HEK293 (cell line): ENCODE data around the gene SYNPO.

Experiments
- FEZF1 ChIP-seq: fragments of 450-650 bp; formaldehyde crosslinking; IDR thresholded peaks from 2 replicates; pipeline ENCODE4 v1.5.1; 2016; ENCODE audit warnings: missing biosample characterization, missing genetic modification characterization
- GLI2 ChIP-seq: fragments of 450-650 bp; formaldehyde crosslinking; IDR thresholded peaks from 2 replicates; pipeline ENCODE4; 2017; ENCODE audit warnings: missing biosample characterization, missing genetic modification characterization, low read depth, borderline replicate concordance
- GLI4 ChIP-seq: fragments of 450-650 bp; formaldehyde crosslinking; IDR thresholded peaks from 2 replicates; pipeline ENCODE4 v1.5.1; 2016; ENCODE audit warnings: missing biosample characterization, missing genetic modification characterization
- GLIS1 ChIP-seq: fragments of 450-650 bp; formaldehyde crosslinking; IDR thresholded peaks from 2 replicates; pipeline ENCODE4 v1.5.1; 2016; ENCODE audit warnings: missing biosample characterization, missing genetic modification characterization
- GLIS2 ChIP-seq: fragments of 450-650 bp; formaldehyde crosslinking; IDR thresholded peaks from 2 replicates; pipeline ENCODE4 v1.5.1; 2016; ENCODE audit warnings: missing biosample characterization, missing genetic modification characterization
- MZF1 ChIP-seq: fragments of 450-650 bp; formaldehyde crosslinking; IDR thresholded peaks from 2 replicates; pipeline ENCODE4 v1.5.1; 2017; ENCODE audit warnings: missing biosample characterization, missing genetic modification characterization, borderline replicate concordance
- SCRT1 ChIP-seq: fragments of 450-650 bp; formaldehyde crosslinking; IDR thresholded peaks from 2 replicates; pipeline ENCODE4 v1.5.1; 2016; ENCODE audit warnings: missing biosample characterization, missing genetic modification characterization, borderline replicate concordance
- SP2 ChIP-seq: fragments of 450-650 bp; formaldehyde crosslinking; IDR thresholded peaks from 2 replicates; pipeline ENCODE4 v1.5.1; 2016; ENCODE audit warnings: missing biosample characterization, missing genetic modification characterization
- WT1 ChIP-seq: fragments of 450-650 bp; formaldehyde crosslinking; IDR thresholded peaks from 2 replicates; pipeline ENCODE4 v1.5.1; 2016; ENCODE audit warnings: missing biosample characterization, missing genetic modification characterization
- ZBTB7A ChIP-seq: fragments of 450-650 bp; formaldehyde crosslinking; IDR thresholded peaks from 2 replicates; pipeline ENCODE4 v1.5.1; 2016; ENCODE audit warnings: low read depth, missing biosample characterization, missing genetic modification characterization
- ZIC2 ChIP-seq: fragments of 450-650 bp; formaldehyde crosslinking; IDR thresholded peaks from 2 replicates; pipeline ENCODE4 v1.5.1; 2016; ENCODE audit warnings: missing biosample characterization, missing genetic modification characterization
- ZNF112 ChIP-seq: fragments of 450-650 bp; formaldehyde crosslinking; IDR thresholded peaks from 2 replicates; pipeline ENCODE4 v1.5.0; 2017; ENCODE audit warnings: missing biosample characterization, missing genetic modification characterization
- ZNF16 ChIP-seq: fragments of 450-650 bp; formaldehyde crosslinking; IDR thresholded peaks from 2 replicates; pipeline ENCODE4 v1.5.1; 2016; ENCODE audit warnings: low read depth, missing biosample characterization, missing genetic modification characterization
- ZNF19 ChIP-seq: fragments of 450-650 bp; formaldehyde crosslinking; IDR thresholded peaks from 2 replicates; pipeline ENCODE4; 2016; ENCODE audit warnings: missing biosample characterization, missing genetic modification characterization, low read depth
- ZNF2 ChIP-seq: fragments of 450-650 bp; formaldehyde crosslinking; IDR thresholded peaks from 2 replicates; pipeline ENCODE4 v1.5.1; 2016; ENCODE audit warnings: missing biosample characterization, missing genetic modification characterization
- ZNF202 ChIP-seq: fragments of 450-650 bp; formaldehyde crosslinking; IDR thresholded peaks from 2 replicates; pipeline ENCODE4 v1.5.1; 2016; ENCODE audit warnings: missing biosample characterization, missing genetic modification characterization, borderline replicate concordance
- ZNF23 ChIP-seq: fragments of 450-650 bp; formaldehyde crosslinking; IDR thresholded peaks from 2 replicates; pipeline ENCODE4 v1.5.1; 2016; ENCODE audit warnings: missing biosample characterization, missing genetic modification characterization, borderline replicate concordance
- ZNF266 ChIP-seq: fragments of 450-650 bp; formaldehyde crosslinking; IDR thresholded peaks from 2 replicates; pipeline ENCODE4 v1.5.1; 2016; ENCODE audit warnings: missing biosample characterization, missing genetic modification characterization, low read depth
- ZNF311 ChIP-seq: fragments of 450-650 bp; formaldehyde crosslinking; IDR thresholded peaks from 2 replicates; pipeline ENCODE4 v1.5.1; 2017; ENCODE audit warnings: missing biosample characterization, missing genetic modification characterization, borderline replicate concordance
- ZNF350 ChIP-seq: fragments of 450-650 bp; formaldehyde crosslinking; IDR thresholded peaks from 2 replicates; pipeline ENCODE4 v1.5.0; 2017; ENCODE audit warnings: missing biosample characterization, mild to moderate bottlenecking, missing genetic modification characterization
- ZNF37A ChIP-seq: fragments of 450-650 bp; IDR thresholded peaks from 2 replicates; pipeline ENCODE4 v1.5.1; 2018; ENCODE audit warnings: missing biosample characterization, missing genetic modification characterization
- ZNF48 ChIP-seq: fragments of 450-650 bp; formaldehyde crosslinking; IDR thresholded peaks from 2 replicates; pipeline ENCODE4 v1.5.1; 2016; ENCODE audit warnings: missing biosample characterization, missing genetic modification characterization
- ZNF521 ChIP-seq: fragments of 450-650 bp; formaldehyde crosslinking; IDR thresholded peaks from 2 replicates; pipeline ENCODE4 v1.5.1; 2017; ENCODE audit warnings: missing biosample characterization, mild to moderate bottlenecking, missing genetic modification characterization
- ZNF544 ChIP-seq: fragments of 450-650 bp; formaldehyde crosslinking; IDR thresholded peaks from 2 replicates; pipeline ENCODE4 v1.5.0; 2017; ENCODE audit warnings: missing biosample characterization, missing genetic modification characterization
- ZNF701 ChIP-seq: fragments of 450-650 bp; formaldehyde crosslinking; IDR thresholded peaks from 2 replicates; pipeline ENCODE4 v1.5.1; 2016; ENCODE audit warnings: missing biosample characterization, missing genetic modification characterization
- ZNF707 ChIP-seq: fragments of 450-650 bp; formaldehyde crosslinking; IDR thresholded peaks from 2 replicates; pipeline ENCODE4 v1.5.1; 2016; ENCODE audit warnings: missing biosample characterization, missing genetic modification characterization
- ZNF777 ChIP-seq: fragments of 450-650 bp; formaldehyde crosslinking; IDR thresholded peaks from 2 replicates; pipeline ENCODE4 v1.5.1; 2017; ENCODE audit warnings: missing biosample characterization, missing genetic modification characterization, borderline replicate concordance
- ZNF792 ChIP-seq: fragments of 450-650 bp; formaldehyde crosslinking; IDR thresholded peaks from 2 replicates; pipeline ENCODE4 v1.5.1; 2016; ENCODE audit warnings: missing biosample characterization, missing genetic modification characterization
- ZNF830 ChIP-seq: fragments of 450-650 bp; IDR thresholded peaks from 2 replicates; pipeline ENCODE4 v1.5.0; 2018; ENCODE audit warnings: missing biosample characterization, missing genetic modification characterization, low read depth, mild to moderate bottlenecking, moderate library complexity
- TF ChIP-seq, protein P1 (sequence below): fragments of 450-650 bp; formaldehyde crosslinking; IDR thresholded peaks from 2 replicates; pipeline ENCODE4 v1.5.1; 2016; ENCODE audit warnings: missing biosample characterization, missing genetic modification characterization
- TF ChIP-seq, protein P2 (sequence below): fragments of 450-650 bp; formaldehyde crosslinking; IDR thresholded peaks from 2 replicates; pipeline ENCODE4 v1.5.1; 2016; ENCODE audit warnings: missing biosample characterization, missing genetic modification characterization
- TF ChIP-seq, protein P3 (sequence below): fragments of 450-650 bp; formaldehyde crosslinking; IDR thresholded peaks from 2 replicates; pipeline ENCODE4 v1.5.1; 2016; ENCODE audit warnings: missing biosample characterization, missing genetic modification characterization
- TF ChIP-seq, protein P4 (sequence below): fragments of 450-650 bp; formaldehyde crosslinking; IDR thresholded peaks from 2 replicates; pipeline ENCODE4 v1.5.1; 2016; ENCODE audit warnings: missing biosample characterization, missing genetic modification characterization
- TF ChIP-seq, protein P5 (sequence below): fragments of 450-650 bp; formaldehyde crosslinking; IDR thresholded peaks from 2 replicates; pipeline ENCODE4 v1.5.0; 2017; ENCODE audit warnings: missing biosample characterization, missing genetic modification characterization, borderline replicate concordance

SYNPO gene

DNA sequence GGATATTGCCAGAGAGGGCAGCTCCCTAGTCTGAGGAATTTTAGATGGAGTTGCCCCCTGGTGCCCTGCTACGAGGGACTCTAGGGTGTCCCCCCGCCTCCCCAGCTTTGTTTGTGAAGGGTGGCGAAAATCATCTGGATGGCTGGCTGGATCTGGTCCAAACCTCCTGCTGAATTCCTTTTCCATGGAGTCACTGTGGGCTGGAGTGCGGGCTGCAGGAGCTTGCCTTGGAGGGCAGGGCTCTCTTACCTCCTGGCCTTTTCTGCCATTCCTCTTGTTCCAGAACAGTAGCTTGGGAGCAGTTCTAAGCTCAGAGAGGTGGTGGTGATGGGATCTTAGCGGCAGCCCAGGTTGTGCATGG lies 2.1 kb downstream of the SYNPO start (continued):
- TF ChIP-seq ZNF792 (tag by site-specific recombination) (no peak), ZNF350 (tag by site-specific recombination) (no peak), ZNF23 (tag by site-specific recombination) (no peak), ZNF37A (no peak), ZNF19 (tag by site-specific recombination) (no peak), WT1 (peak; percentile 56; the same call in 1 of the 2 replicates), GLI4 (tag by site-specific recombination) (no peak), GLI2 (tag by site-specific recombination) (no peak), MZF1 (no peak), ZBTB7A (tag by site-specific recombination) (no peak), ZNF112 (tag by site-specific recombination) (no peak), ZNF701 (tag by site-specific recombination) (no peak), ZNF544 (tag by site-specific recombination) (no peak), GLIS1 (tag by site-specific recombination) (peak; percentile 90), SCRT1 (no peak), ZIC2 (tag by site-specific recombination) (peak; percentile 30; the same call in 1 of the 2 replicates), GLIS2 (tag by site-specific recombination) (peak; percentile 74), ZNF2 (tag by site-specific recombination) (no peak), ZNF707 (tag by site-specific recombination) (no peak), SP2 (tag by site-specific recombination) (no peak), ZNF266 (tag by site-specific recombination) (no peak), ZNF202 (tag by site-specific recombination) (no peak), ZNF16 (no peak), ZNF521 (no peak), ZNF311 (tag by site-specific recombination) (no peak), ZNF777 (no peak), ZNF830 (tag by site-specific recombination) (no peak), ZNF48 (tag by site-specific recombination) (no peak), FEZF1 (tag by site-specific recombination) (no peak)
- TF ChIP-seq, protein P1, sequence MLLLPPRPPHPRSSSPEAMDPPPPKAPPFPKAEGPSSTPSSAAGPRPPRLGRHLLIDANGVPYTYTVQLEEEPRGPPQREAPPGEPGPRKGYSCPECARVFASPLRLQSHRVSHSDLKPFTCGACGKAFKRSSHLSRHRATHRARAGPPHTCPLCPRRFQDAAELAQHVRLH = no peak
- TF ChIP-seq, protein P2, sequence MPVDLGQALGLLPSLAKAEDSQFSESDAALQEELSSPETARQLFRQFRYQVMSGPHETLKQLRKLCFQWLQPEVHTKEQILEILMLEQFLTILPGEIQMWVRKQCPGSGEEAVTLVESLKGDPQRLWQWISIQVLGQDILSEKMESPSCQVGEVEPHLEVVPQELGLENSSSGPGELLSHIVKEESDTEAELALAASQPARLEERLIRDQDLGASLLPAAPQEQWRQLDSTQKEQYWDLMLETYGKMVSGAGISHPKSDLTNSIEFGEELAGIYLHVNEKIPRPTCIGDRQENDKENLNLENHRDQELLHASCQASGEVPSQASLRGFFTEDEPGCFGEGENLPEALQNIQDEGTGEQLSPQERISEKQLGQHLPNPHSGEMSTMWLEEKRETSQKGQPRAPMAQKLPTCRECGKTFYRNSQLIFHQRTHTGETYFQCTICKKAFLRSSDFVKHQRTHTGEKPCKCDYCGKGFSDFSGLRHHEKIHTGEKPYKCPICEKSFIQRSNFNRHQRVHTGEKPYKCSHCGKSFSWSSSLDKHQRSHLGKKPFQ (tag by site-specific recombination) = no peak
- TF ChIP-seq, protein P3, sequence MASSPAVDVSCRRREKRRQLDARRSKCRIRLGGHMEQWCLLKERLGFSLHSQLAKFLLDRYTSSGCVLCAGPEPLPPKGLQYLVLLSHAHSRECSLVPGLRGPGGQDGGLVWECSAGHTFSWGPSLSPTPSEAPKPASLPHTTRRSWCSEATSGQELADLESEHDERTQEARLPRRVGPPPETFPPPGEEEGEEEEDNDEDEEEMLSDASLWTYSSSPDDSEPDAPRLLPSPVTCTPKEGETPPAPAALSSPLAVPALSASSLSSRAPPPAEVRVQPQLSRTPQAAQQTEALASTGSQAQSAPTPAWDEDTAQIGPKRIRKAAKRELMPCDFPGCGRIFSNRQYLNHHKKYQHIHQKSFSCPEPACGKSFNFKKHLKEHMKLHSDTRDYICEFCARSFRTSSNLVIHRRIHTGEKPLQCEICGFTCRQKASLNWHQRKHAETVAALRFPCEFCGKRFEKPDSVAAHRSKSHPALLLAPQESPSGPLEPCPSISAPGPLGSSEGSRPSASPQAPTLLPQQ (tag by site-specific recombination) = 0 out of 2 replicates have a peak, but pooled peaks have one; percentile 38
- TF ChIP-seq, protein P4, sequence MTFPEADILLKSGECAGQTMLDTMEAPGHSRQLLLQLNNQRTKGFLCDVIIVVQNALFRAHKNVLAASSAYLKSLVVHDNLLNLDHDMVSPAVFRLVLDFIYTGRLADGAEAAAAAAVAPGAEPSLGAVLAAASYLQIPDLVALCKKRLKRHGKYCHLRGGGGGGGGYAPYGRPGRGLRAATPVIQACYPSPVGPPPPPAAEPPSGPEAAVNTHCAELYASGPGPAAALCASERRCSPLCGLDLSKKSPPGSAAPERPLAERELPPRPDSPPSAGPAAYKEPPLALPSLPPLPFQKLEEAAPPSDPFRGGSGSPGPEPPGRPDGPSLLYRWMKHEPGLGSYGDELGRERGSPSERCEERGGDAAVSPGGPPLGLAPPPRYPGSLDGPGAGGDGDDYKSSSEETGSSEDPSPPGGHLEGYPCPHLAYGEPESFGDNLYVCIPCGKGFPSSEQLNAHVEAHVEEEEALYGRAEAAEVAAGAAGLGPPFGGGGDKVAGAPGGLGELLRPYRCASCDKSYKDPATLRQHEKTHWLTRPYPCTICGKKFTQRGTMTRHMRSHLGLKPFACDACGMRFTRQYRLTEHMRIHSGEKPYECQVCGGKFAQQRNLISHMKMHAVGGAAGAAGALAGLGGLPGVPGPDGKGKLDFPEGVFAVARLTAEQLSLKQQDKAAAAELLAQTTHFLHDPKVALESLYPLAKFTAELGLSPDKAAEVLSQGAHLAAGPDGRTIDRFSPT (tag by site-specific recombination) = peak; percentile 58; the same call in 1 of the 2 replicates
- TF ChIP-seq, protein P5, sequence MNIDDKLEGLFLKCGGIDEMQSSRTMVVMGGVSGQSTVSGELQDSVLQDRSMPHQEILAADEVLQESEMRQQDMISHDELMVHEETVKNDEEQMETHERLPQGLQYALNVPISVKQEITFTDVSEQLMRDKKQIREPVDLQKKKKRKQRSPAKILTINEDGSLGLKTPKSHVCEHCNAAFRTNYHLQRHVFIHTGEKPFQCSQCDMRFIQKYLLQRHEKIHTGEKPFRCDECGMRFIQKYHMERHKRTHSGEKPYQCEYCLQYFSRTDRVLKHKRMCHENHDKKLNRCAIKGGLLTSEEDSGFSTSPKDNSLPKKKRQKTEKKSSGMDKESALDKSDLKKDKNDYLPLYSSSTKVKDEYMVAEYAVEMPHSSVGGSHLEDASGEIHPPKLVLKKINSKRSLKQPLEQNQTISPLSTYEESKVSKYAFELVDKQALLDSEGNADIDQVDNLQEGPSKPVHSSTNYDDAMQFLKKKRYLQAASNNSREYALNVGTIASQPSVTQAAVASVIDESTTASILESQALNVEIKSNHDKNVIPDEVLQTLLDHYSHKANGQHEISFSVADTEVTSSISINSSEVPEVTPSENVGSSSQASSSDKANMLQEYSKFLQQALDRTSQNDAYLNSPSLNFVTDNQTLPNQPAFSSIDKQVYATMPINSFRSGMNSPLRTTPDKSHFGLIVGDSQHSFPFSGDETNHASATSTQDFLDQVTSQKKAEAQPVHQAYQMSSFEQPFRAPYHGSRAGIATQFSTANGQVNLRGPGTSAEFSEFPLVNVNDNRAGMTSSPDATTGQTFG = no peak
